Ecto neural progenitor cell (in vitro differentiated cells): Measurements from ENCODE around the gene MMP10.

Experiments used
- DNase-seq: peaks from one replicate; pipeline ENCODE4 v3.0.0-alpha.2; 2018; ENCODE audit warnings: low spot score

MMP10 gene

DNA sequence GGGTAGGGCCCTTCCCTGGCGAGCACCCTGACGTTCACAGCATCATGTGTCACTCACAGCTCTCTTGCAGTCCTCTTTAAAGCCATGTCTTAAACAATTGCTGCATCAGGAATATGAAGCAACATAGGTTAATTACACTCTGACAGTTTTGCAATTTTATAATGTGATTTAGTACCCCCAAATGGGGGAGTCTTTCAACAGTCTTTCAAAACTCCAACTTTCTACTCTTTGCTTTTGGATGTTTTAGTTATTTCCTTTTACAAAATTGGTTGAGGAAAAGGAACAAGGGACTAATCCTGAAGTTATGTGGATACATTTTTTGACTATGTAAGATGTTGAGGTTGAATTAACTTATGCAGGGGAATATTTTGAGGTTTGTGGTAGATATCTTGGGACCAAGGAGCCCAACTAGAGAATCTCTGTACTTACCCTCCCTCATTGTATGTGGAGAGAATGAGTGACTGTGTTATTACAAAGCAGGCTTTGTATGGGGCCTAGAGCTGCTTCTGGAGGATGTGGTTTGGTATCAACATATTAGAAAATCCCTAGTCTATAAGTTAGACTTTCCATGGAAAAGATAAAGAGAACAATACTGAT lies 55.4 kb downstream of the MMP10 start, which contains the start of gene MMP8:
Gene MMP8 (minus strand): TSS at position 51 of the 597 bp plus-strand sequence. CDS start 99 bp downstream, outside the sequence.
- no peak for DNase-seq

DNA sequence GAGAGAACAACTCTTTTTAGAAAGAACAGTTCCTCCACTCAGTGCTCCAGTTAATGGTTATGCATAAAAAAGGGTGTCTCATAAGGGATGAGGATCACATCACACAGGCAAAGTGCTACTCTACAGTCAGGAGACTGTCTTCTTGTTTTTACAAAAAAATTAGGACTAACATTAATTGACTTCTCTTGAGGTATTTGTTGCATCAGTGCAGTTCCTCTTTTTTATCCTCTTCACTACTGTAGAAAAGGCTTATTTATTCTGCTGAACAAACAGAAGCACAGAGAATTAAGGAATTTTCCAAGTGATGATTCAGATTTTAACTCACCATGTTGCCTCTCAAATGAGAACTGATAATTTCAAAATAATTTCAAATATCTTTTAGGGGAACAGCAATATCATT lies 57.6 kb downstream of the MMP10 start:
- DNase-seq: no peak
